BLaER1 (cell line): ENCODE data around the gene EMP2.
"Not testable (repeated sequence)": the region's sequence is repeated elsewhere in the genome, so short reads cannot be mapped to it uniquely, and the experiment has no call there.

Experiments
- H3K27ac ChIP-seq: shearing (Covaris generic); formaldehyde crosslinking; 2 replicates; pipeline ENCODE4 v1.8.1; 2022
- H3K27me3 ChIP-seq: shearing (Covaris generic); formaldehyde crosslinking; 2 replicates; pipeline ENCODE4 v1.8.1; 2022
- H3K36me3 ChIP-seq: shearing (Covaris generic); formaldehyde crosslinking; 2 replicates; pipeline ENCODE4 v1.8.1; 2022
- H3K4me1 ChIP-seq: shearing (Covaris generic); formaldehyde crosslinking; 2 replicates; pipeline ENCODE4 v1.8.1; 2022
- H3K4me2 ChIP-seq: shearing (Covaris generic); formaldehyde crosslinking; 2 replicates; pipeline ENCODE4 v1.8.1; 2022
- H3K4me3 ChIP-seq: shearing (Covaris generic); formaldehyde crosslinking; 2 replicates; pipeline ENCODE4 v1.8.1; 2022
- H3K9ac ChIP-seq: shearing (Covaris generic); formaldehyde crosslinking; 2 replicates; pipeline ENCODE4 v1.8.1; 2022
- H3K9me3 ChIP-seq: shearing (Covaris generic); formaldehyde crosslinking; 2 replicates; pipeline ENCODE4 v1.8.1; 2022
- H4K20me1 ChIP-seq: shearing (Covaris generic); formaldehyde crosslinking; 2 replicates; pipeline ENCODE4 v1.8.1; 2022
- Cebpa-rat ChIP-seq: shearing (Covaris generic); IDR thresholded peaks from 2 replicates; pipeline ENCODE4 v1.8.1; 2022

Gene EMP2

GRCh38 chr16:10538583-10538982, 41.8 kb downstream of the EMP2 start:
- Histone ChIP-seq H4K20me1 (no peaks in the 10 kb centered on the region), H3K9me3 (no peaks in the 10 kb centered on the region), H3K27me3 (no peaks in the 10 kb centered on the region), H3K4me3 (no peak overlapping the region), H3K27ac (no peak overlapping the region), H3K9ac (no peak overlapping the region), H3K4me2 (no peak overlapping the region), H3K36me3 (no peaks in the 10 kb centered on the region; the same call in 1 of the 2 replicates), H3K4me1 (no peaks in the 10 kb centered on the region)
- no peak for TF ChIP-seq Cebpa-rat

GRCh38 chr16:10537946-10538345, 42.5 kb downstream of the EMP2 start:
- H3K27ac ChIP-seq: no peak overlapping the region
- no peak overlapping the region for H3K4me2 ChIP-seq
- H3K36me3 ChIP-seq: no peaks in the 10 kb centered on the region; the same call in 1 of the 2 replicates
- H3K9ac ChIP-seq: no peak overlapping the region
- TF ChIP-seq Cebpa-rat: no peak
- no peaks in the 10 kb centered on the region for H3K4me1 ChIP-seq
- H3K9me3 ChIP-seq: no peaks in the 10 kb centered on the region
- H3K4me3 ChIP-seq: no peak overlapping the region
- H4K20me1 ChIP-seq: no peaks in the 10 kb centered on the region
- no peaks in the 10 kb centered on the region for H3K27me3 ChIP-seq

GRCh38 chr16:10536814-10537389, 43.5 kb downstream of the EMP2 start:
- no peak for TF ChIP-seq Cebpa-rat
- no peak overlapping the region for H3K27ac ChIP-seq
- no peaks in the 10 kb centered on the region; the same call in 1 of the 2 replicates for H3K36me3 ChIP-seq
- H3K9me3 ChIP-seq: no peaks in the 10 kb centered on the region
- H4K20me1 ChIP-seq: no peaks in the 10 kb centered on the region
- no peaks in the 10 kb centered on the region for H3K27me3 ChIP-seq
- H3K4me1 ChIP-seq: no peaks in the 10 kb centered on the region
- H3K4me3 ChIP-seq: no peak overlapping the region
- no peak overlapping the region for H3K4me2 ChIP-seq
- no peak overlapping the region for H3K9ac ChIP-seq

GRCh38 chr16:10536328-10536727, 44.1 kb downstream of the EMP2 start:
- not testable (repeated sequence) for H3K4me2 ChIP-seq

GRCh38 chr16:10535461-10535860, 44.9 kb downstream of the EMP2 start:
- no peak for TF ChIP-seq Cebpa-rat
- H4K20me1 ChIP-seq: no peaks in the 10 kb centered on the region

More at GRCh38 chr16:10536328-10536727, 44.1 kb downstream of the EMP2 start:
- not testable (repeated sequence) for H3K4me3 ChIP-seq, H3K27ac ChIP-seq, H4K20me1 ChIP-seq, H3K4me1 ChIP-seq, H3K9me3 ChIP-seq, H3K36me3 ChIP-seq, H3K27me3 ChIP-seq, H3K9ac ChIP-seq

GRCh38 chr16:10534748-10535147, 45.6 kb downstream of the EMP2 start:
- Histone ChIP-seq H3K36me3 (no peaks in the 10 kb centered on the region; the same call in 1 of the 2 replicates), H3K4me1 (no peaks in the 10 kb centered on the region), H3K4me2 (no peak overlapping the region), H3K9me3 (no peaks in the 10 kb centered on the region), H3K27ac (no peak overlapping the region), H3K27me3 (no peaks in the 10 kb centered on the region), H3K9ac (no peak overlapping the region), H4K20me1 (no peaks in the 10 kb centered on the region), H3K4me3 (no peak overlapping the region)
- TF ChIP-seq Cebpa-rat: no peak

More at GRCh38 chr16:10535461-10535860, 44.9 kb downstream of the EMP2 start:
- no peaks in the 10 kb centered on the region for H3K9me3 ChIP-seq
- H3K36me3 ChIP-seq: no peaks in the 10 kb centered on the region; the same call in 1 of the 2 replicates
- H3K4me3 ChIP-seq: no peak overlapping the region
- H3K4me1 ChIP-seq: no peaks in the 10 kb centered on the region
- no peak overlapping the region for H3K27ac ChIP-seq
- H3K27me3 ChIP-seq: no peaks in the 10 kb centered on the region
- no peak overlapping the region for H3K9ac ChIP-seq
- no peak overlapping the region for H3K4me2 ChIP-seq

- H3K36me3 ChIP-seq, H4K20me1 ChIP-seq, H3K4me2 ChIP-seq, H3K27me3 ChIP-seq, H3K4me1 ChIP-seq, H3K9me3 ChIP-seq, H3K27ac ChIP-seq, H3K4me3 ChIP-seq, H3K9ac ChIP-seq: not testable (repeated sequence)
Measured at GRCh38 chr16:10533612-10534011, 46.8 kb downstream of the EMP2 start.

- Histone ChIP-seq H3K4me3 (no peak overlapping the region), H3K9me3 (no peaks in the 10 kb centered on the region), H3K4me1 (no peaks in the 10 kb centered on the region), H3K27me3 (no peaks in the 10 kb centered on the region), H4K20me1 (no peaks in the 10 kb centered on the region), H3K9ac (no peak overlapping the region), H3K4me2 (no peak overlapping the region), H3K36me3 (no peaks in the 10 kb centered on the region), H3K27ac (no peak overlapping the region)
- TF ChIP-seq Cebpa-rat: no peak
Measured at GRCh38 chr16:10531582-10531981, 48.8 kb downstream of the EMP2 start.

GRCh38 chr16:10530685-10531084, 49.7 kb downstream of the EMP2 start:
- no peaks in the 10 kb centered on the region for H3K4me1 ChIP-seq
- TF ChIP-seq Cebpa-rat: no peak
- H3K27ac ChIP-seq: no peak overlapping the region
- no peaks in the 10 kb centered on the region for H3K36me3 ChIP-seq
- no peak overlapping the region for H3K4me3 ChIP-seq
- no peaks in the 10 kb centered on the region for H3K9me3 ChIP-seq
- H3K27me3 ChIP-seq: no peaks in the 10 kb centered on the region
- no peaks in the 10 kb centered on the region for H4K20me1 ChIP-seq
- H3K4me2 ChIP-seq: no peak overlapping the region
- H3K9ac ChIP-seq: no peak overlapping the region

GRCh38 chr16:10529895-10530669, 50.3 kb downstream of the EMP2 start:
- no peak overlapping the region for H3K4me2 ChIP-seq
- no peak overlapping the region for H3K9ac ChIP-seq
- H3K36me3 ChIP-seq: no peaks in the 10 kb centered on the region
- no peak overlapping the region for H3K27ac ChIP-seq
- H3K9me3 ChIP-seq: no peaks in the 10 kb centered on the region
- H4K20me1 ChIP-seq: no peaks in the 10 kb centered on the region
- no peaks in the 10 kb centered on the region for H3K4me1 ChIP-seq
- H3K4me3 ChIP-seq: no peak overlapping the region
- H3K27me3 ChIP-seq: no peaks in the 10 kb centered on the region
- no peak for TF ChIP-seq Cebpa-rat
